Measurements from ENCODE around the gene HMGXB4.
A peak's percentile ranks its signal among the peaks of the same experiment; 100 is the strongest.
"Not testable (repeated sequence)": the region's sequence is repeated elsewhere in the genome, so short reads cannot be mapped to it uniquely, and the experiment has no call there.

Gene HMGXB4, protein sequence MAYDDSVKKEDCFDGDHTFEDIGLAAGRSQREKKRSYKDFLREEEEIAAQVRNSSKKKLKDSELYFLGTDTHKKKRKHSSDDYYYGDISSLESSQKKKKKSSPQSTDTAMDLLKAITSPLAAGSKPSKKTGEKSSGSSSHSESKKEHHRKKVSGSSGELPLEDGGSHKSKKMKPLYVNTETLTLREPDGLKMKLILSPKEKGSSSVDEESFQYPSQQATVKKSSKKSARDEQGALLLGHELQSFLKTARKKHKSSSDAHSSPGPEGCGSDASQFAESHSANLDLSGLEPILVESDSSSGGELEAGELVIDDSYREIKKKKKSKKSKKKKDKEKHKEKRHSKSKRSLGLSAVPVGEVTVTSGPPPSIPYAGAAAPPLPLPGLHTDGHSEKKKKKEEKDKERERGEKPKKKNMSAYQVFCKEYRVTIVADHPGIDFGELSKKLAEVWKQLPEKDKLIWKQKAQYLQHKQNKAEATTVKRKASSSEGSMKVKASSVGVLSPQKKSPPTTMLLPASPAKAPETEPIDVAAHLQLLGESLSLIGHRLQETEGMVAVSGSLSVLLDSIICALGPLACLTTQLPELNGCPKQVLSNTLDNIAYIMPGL

DNA sequence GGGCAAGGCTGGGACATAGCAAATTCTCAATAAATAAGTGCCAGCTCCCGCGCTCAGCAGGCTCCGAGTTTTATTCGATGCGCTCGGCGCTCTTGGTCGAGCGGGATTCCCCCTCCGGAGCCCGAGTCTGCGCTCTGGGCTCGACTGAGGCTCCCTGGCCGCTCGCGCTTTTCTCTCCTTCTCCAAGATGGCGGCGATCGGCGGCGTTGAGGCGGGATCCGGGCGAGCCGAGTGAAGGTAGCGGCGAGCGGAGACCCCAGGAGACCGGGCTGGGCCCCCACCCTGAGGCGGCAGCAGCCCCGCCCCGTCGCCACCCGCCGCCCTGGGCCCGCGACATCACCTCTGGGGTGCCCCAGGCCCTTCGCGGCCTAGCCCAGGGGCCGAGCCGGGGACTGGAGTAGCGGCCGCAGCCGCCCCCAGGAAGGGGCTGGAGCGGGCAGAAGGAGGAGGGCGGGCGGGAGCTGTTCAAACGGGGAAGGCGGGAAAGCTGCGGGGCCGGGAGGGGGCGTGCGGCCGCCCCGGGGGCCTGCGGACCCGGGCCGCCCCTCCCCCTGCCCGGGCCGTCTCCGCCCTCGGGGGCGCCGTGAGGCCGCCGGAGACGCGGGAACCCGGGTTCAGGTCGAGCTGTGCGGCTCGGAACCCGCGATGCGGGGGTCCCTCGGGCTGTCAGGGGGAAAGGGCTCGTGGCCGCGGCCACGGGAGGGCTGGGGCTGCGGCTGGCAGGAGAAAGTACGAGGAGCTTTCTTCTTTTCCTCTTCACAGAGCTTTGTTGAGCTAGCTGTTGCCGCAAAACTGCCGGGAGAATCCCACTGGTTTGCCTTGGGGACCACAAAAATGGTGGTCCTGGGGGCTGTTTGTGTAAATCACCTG lies at the start of gene HMGXB4:
HMGXB4 (plus strand) TSS at position 173 of the 870 bp plus-strand sequence. CDS start 4,898 bp downstream, outside the sequence.
- DNase-seq, result peak in 55 of 56 donors; percentile 16 to 89 (median 80)

DNA sequence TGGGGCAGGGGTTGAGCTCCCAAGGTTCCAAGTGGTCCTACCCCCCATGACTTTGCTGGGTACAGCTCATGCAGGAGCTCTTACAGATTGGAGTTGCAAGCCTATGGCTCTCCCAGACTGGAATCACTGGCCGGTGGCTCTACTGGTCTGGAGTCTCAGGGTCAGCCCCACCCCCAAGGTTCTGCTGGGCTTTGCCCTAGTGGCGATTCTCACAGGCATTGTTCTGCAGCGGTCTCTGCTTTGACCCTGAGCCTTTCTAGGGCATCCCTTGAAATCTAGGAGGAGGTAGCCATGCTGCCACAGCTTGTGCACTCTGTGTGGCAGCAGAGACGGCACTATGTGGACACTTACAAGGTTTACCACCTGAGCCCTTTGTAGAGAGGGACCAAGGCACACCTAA lies 49.3 kb upstream of the HMGXB4 start:
- no peak for DNase-seq

DNA sequence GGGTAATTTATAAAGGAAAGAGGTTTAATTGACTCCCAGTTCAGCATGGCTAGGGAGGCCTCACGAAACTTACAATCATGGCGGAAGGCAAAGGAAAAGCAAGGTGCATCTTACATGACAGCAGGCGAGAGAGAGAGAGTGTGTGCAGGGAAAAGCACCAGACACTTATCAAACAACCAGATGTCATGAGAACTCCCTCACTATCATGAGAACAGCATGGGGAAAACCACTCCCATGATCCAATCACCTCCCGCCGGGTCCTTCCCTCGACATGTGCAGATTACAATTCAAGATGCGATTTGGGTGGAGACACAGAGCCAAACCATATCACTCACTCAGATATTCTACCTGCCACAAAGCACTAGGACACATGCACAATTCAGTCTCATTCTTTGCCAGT lies 48.1 kb upstream of the HMGXB4 start:
- DNase-seq, result no peak

DNA sequence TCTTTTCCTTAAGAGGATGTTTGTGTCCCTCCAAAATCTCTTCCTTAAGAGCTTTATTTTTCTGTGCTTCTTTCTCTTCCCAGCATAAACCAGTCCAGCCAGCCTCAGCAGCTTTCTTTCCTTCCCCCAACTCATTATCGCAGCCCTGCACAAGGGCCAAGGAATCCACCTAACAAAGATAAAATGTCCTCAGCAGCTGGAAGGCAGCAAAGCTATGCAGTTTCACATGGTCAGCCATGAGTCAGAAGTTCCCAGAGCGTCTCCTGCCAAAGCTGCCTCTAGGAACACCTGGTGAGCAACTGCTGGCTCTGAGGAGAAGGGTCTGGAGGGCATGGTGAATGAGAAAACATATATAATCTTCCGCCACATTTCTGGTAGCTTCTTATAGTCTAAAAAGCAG lies 45.3 kb upstream of the HMGXB4 start:
- no peak for DNase-seq

DNA sequence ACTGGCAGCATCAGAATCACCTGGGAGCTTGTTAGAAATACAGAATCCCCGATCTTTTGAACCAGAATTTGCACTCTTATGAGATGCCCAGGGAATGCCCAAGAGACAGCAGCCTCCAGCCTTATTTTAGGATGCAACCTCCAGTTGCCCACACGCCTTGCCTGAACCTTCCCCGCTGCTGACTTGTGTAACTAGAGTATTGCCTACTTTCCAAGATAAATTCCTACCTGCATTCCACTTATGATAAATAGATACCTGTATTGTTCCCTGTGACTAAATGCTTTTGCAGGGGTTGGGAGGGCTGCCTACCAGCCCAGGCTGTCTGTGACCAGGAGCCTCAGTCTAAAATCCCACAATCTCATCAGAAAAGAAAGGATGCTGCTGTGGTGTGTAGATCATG lies 44.3 kb upstream of the HMGXB4 start:
- no peak for DNase-seq

DNA sequence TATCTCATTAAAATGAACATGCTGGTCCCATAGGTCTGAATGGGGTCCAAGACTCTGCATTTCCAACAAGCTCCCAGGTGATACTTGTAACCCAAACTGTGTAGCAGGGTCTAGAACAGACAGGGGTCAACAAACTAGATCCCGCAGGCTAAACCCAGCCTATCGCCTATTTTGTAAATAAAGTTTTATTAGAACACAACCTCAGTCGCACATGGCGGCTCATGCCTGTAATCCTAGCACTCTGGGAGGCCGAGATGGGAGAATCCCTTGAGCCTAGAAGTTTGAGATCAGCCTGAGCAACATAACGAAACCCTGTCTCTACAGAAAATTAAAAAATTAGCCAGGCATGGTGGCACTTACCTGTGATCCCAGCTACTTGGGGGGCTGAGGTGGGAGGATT lies 42.3 kb upstream of the HMGXB4 start:
- no peak for DNase-seq

DNA sequence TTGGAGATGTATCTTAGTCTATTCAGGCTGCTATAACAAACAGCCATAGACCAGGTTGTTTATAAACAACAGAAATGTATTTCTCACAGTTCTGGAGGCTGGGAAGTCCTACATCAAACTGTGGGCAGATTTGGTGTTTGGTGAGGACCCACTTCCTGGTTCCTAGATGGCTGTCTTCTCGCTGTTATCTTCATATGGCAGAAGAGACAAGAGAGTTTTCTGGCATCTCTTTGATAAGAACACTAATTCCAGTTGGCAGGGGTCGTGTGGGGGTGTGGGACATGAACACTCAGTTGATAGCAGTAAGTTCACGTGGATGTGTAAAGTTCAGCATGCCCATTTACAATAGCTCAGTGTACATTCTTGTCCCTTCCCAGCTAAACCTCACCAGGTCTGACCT lies 41.3 kb upstream of the HMGXB4 start:
- no peak for DNase-seq

DNA sequence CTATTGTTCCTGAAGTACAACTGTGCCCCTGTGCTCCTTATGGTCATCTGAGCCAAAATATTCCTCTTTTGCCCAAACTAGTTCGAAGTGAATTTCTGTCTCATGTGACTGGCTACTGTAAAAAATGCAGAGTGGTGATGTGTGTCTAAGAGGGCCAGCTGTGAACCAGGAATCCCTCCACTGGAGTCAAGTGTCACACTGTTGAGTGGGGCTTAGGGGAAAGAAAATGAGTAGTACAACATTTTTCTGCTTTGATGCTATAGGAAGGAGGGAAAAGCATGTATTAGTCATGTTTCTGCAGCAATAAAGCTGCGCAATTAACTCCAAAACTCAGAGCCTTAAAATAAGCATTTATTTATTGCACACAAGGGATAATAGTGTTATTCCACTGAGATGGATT lies 39.8 kb upstream of the HMGXB4 start:
- no peak for DNase-seq

DNA sequence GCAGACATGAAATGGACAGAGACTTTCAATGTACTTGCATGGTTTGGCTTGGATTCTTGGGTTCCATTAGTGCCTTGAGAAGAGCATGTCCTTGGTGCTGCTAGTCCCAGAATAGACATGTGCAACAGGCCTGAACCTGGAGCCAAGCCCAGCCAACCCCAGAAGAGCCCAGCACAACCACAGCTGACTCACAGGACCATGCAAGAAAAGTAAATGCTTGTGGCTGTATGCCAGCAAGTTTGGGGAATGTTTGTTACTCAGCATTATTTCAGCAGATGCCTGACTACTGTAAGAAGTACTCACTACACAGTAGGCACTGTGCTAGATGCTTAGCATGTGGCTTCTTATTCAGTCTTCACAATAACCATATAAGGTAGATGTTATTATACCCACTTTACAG lies 39.2 kb upstream of the HMGXB4 start:
- DNase-seq, result no peak

DNA sequence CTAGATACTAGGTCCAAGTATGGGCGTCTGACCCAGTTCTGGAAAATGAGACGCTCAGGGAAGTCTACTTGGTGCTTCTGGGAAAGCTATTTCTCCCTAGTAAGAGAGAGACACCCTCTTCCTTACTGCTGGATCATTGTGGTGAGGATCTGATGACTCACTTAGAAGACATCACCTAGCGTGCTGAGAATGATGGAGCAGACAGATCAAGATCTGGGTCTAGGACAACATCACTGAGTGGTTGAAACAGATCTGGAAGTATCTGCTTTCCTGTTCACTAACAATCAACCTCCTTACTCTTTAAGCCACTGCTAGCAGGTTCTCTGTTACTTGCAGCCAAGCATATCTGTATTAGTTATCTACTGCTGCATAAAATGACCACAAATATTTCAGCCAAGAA lies 38.3 kb upstream of the HMGXB4 start:
- DNase-seq, result no peak

DNA sequence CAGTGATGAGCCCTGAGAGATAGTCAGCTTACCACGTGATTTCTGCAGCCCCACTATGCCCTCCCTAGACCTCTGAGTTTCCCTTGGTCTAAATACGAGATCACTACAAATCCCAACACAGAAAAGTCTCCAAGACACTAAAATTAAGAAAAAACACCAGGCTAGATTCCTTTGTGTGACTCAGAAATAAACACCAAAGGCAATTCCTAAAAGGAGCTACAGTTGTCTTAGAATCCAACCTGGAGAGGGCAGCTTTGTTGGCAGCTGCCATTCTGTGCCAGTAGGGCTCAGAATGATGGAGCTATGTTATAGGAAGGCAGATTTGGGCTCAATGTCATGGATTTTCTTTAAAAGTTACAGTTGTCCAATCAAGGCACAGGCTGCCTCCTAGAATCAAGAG lies 37.1 kb upstream of the HMGXB4 start:
- DNase-seq, result no peak

DNA sequence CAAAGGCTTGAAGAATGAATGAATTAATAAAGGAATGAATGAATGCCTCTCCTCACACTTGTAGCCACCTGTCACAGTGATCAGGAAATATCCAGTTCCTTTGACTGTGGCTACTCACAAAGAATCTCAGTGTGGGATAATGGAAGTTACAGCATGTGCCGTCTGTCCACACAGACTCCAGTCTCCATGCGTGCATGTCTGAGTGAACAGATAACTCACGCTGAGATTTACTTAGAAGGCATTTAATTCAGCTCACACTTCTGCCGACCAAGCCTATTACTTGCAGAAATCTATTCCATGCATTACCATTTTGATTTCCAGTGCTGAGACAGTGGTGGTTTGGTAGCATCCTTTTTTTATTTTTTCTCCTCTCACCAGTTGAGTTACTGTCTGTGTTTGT lies 32.3 kb upstream of the HMGXB4 start:
- DNase-seq, result no peak

DNA sequence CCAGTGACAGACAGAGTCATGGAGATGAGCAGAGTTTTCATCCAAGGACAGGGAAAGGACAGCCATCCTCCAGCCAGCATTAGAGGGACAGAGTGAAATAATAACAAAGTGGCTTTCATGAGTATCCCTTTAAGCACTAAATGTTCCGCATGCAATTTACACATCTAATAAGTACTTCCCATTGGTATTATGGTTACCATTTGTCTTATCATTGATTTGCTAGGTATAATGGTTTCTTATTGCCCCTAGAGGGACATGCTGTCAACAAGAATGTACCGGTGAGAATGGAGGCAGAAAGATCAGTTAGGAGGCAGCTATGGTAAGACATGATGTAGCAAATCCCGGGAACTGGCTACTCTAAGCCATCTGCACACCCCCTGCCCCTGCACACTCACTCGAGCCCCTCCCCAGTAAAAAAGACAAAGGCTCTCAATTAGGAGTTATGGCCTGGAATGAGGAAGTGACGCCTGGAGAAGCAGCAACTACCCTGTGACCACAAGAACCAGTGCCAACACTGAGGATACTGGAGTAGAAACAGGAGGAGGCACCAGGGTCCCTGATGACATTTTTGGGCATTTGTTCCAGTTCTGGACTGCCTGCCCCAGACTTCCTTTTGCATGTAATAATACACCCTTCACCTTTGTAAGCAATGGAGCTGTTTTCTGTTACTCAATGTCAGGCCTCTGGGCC lies 30.2 kb upstream of the HMGXB4 start:
- DNase-seq, result no peak

DNA sequence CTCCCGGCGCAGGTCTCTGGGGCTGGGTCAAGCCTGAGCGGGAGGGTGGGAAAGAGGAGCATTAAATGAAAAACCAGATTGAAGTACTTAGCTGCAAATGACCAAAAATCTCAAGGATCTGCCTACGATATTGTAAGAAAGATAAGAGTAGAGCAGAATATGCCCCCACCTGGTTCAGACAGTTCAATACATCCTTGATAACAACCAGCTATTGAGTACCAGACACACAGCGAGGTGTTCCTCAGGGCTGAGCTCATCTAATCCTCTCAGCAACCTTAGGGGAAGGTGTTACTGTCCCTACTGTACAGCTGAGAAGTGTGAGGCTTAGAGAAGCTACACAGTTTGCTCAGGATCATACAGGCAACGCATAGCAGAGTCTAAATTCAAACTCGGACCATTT lies 27.4 kb upstream of the HMGXB4 start:
- DNase-seq, result no peak

DNA sequence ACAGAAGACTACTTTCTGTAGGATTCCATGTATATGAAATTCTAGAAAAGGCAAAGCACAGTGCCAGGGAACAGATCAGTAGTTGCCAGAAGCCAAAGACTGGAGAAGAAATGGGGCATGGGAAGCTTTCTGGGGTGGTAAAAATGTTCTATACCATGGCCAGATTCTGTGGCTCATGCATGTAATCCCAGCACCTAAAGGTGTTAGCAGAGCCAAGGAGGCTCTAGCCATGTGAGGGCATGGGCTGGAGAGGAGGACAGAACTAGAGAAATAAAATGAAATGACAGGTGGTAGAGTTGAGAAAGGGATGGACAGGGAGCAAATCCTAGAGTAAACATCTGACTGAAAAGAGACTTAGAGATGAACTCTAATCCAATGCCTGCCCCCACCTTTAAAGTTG lies 26.9 kb upstream of the HMGXB4 start:
- DNase-seq, result no peak

DNA sequence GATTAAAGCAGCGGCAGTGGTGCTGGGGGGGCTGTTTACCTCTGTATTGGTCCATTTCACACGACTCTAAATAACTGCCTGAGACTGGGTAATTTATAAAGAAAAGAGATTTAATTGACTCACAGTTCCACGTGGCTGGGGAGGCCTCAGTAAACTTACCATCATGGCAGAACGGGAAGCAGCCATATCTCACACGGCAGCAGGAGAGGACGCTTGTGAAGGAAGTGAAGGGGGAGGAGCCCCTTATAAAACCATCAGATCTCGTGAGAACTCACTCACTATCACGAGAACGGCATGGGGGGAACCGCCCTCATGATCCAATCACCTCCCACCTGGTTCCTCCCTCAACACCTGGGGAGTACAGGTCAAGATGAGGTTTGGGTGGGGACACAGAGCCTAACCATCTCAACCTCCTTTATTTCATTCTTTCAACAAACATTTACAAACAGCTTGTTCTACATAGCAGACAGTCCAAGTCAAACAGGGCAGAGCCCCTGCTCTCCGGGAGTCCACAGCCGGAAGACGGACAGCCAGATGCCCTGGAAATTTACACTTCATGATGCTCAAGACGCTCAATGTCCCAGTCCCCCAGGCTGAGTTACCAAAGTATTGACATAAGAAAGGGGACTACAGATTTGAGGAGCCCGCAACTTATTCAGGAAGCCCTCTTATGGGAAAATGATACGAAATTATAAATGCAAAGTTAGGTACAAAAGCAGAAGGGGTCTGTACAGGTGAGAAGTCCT lies 26.3 kb upstream of the HMGXB4 start:
- no peak for DNase-seq

DNA sequence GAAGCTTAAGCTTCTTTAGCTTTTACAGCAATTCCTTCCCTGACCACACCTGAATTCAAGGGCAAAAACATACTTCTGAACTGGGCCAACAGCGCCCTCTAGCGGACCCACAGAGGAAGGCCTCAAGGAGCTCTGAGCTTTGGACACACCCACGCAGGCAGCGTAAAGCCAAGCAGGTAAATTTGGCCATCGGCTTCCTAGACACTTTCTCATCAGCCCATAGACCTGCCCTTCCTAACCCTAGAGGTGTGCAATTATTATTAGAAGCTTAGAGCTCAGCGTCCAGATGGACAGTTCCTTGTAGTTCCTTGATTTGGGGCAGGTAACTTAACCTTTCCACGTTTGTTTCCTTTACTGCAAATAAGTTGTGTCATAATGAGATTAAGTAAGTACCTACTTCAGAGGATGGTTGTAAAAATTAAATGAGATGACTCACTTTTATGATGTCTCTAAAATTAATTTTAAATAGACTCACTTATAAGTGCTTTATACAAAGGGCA lies 25.7 kb upstream of the HMGXB4 start:
- DNase-seq, result peak in 27 of 56 donors; percentile 1 to 54 (median 14)

DNA sequence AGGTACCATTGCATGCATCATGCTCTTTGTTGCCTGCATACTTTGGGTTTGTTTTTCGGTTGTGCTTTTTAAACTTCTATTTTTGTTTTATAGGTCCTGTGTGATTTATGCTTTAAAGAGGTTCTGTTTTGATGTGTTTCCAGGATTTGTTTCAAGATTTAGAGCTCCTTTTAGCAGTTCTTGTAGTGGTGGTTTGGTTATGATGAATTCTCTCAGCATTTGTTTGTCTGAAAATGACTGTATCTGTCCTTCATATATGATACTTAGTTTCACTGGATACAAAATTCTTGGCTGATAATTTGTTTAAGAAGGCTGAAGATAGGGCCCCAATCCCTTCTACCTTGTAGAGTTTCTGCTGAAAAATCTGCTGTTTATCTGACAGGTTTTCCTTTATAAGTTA lies 18.5 kb upstream of the HMGXB4 start:
- not testable (repeated sequence) for DNase-seq

DNA sequence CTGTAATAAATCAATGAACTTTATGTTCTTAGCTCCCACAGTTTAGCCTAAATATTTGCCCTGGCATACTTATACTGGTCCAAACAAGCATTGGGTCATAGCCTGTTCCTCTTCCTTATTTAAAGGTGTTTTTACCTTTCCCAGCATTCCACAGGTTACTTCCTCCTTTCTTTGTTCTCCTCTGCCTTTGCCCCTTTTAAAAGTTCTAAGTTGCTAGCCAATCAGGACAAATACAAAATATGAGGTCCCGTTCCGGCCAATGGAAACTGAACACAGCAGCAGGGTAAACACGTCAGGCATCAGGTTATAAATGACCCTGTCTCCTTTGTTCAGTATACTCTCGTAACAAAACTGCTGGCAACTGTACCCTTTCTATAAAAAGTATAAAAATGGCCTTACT lies 12.8 kb upstream of the HMGXB4 start:
- not testable (repeated sequence) for DNase-seq

DNA sequence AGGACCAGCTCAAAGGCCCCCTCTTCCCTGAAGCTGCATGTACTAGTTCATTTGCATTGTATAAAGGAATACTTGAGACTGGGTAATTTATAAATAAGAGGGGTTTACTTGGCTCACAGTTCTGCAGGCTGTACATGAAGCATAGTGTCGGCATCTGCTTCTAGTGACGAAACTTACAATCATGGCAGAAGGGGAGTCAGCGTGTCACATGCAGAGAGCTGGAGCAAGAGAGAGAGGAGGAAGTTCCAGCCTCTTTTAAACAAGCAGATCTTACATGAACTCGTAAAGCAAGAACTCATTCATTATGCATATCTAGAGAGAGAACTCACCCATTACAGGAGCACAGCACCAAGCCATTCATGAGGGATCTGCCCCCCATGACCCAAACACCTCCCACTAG lies 7.1 kb upstream of the HMGXB4 start:
- no peak for DNase-seq

DNA sequence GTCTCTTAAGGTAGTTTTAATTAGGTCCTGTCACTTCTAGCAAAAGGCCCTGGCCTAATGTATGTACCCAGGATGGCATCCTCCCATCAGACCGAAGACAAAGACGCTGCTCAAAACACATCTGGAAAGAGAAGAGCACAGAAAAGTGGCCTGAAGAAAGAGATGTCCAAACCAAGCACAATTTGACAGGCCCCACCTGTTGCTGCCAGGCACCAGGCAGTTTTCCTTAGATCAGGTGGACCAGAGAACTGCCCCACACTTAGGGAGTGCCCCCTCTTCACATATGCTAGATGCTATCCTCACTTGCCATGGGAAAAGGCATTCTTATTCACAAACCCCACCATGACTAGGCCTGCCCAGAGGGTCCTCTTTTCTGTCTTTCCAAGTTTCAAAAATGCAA lies 3.3 kb upstream of the HMGXB4 start:
- no peak for DNase-seq
